Neural progenitor cell (in vitro differentiated cells): ENCODE data around the gene TSACC.

Experiments
- CTCF ChIP-seq: fragments of 200-600 bp; sonication (generic); IDR thresholded peaks from 2 replicates; pipeline ENCODE4 v1.5.1; 2017; ENCODE audit warnings: antibody characterized with exemption, mild to moderate bottlenecking
- EZH2 ChIP-seq: fragments of 200-600 bp; sonication (generic); IDR thresholded peaks from 2 replicates; pipeline ENCODE4 v1.6.1; 2017; ENCODE audit warnings: antibody characterized with exemption, mild to moderate bottlenecking, moderate library complexity

GRCh38 chr1:156320560-156320959 is 17.8 kb upstream of the TSACC start:
- no peak for TF ChIP-seq CTCF
- no peak for TF ChIP-seq EZH2
